Tibial artery (tissue), 4 donors: ENCODE results near the gene ATP6V1C2.

Experiments
- DNase-seq, 2 donors: peaks; one replicate each; pipeline ENCODE4 v3.0.0-alpha.2; 2019
- H3K27ac ChIP-seq, 2 donors: fragments of 200-600 bp; sonication (generic) in 1 of 2; 1 replicate in 1 of 2; 2 replicates in 1 of 2; pipeline ENCODE4 v1.5.1; 2018 to 2019; ENCODE audit warnings: mild to moderate bottlenecking in 1 of 2
- H3K27me3 ChIP-seq, 2 donors: fragments of 200-600 bp; sonication (generic) in 1 of 2; one replicate each; pipeline versions ENCODE4 v1.5.1 to v1.6.0; 2016 to 2019
- H3K36me3 ChIP-seq, 3 donors: fragments of 200-600 bp; sonication (generic) in 2 of 3; one replicate each; pipeline ENCODE4 v1.5.1; 2016 to 2019; ENCODE audit warnings: mild to moderate bottlenecking in 2 of 3
- H3K4me1 ChIP-seq, 4 donors: fragments of 200-600 bp; sonication (generic) in 2 of 4; 1 replicate in 3 of 4; 2 replicates in 1 of 4; pipeline ENCODE4 v1.5.1; 2016 to 2019
- H3K4me3 ChIP-seq, 2 donors: fragments of 200-600 bp; sonication (generic) in 1 of 2; 1 replicate in 1 of 2; 2 replicates in 1 of 2; pipeline ENCODE4 v1.5.1; 2018 to 2019; ENCODE audit warnings: mild to moderate bottlenecking in 2 of 2
- H3K9me3 ChIP-seq, 3 donors: fragments of 200-600 bp; sonication (generic) in 1 of 3; one replicate each; pipeline ENCODE4 v1.5.1; 2016 to 2019
- CTCF ChIP-seq, 2 experiments: fragments of 200-600 bp in 1 of 2; fragments of 450-650 bp in 1 of 2; IDR thresholded peaks; one replicate each; pipeline ENCODE4 v1.5.1; 2017 to 2019; ENCODE audit warnings: antibody characterized with exemption in 2 of 2, mild to moderate bottlenecking in 1 of 2, moderate library complexity in 1 of 2
- intact Hi-C: fragments of 100-400 bp; cut with DNase I; formaldehyde crosslinking; loops from one replicate; pipeline ENCODE4 v1.15.0; 2023; ENCODE audit warnings: low total_unique reads

ATP6V1C2 gene

GRCh38 chr2:10770956-10771750, 49.7 kb downstream of the ATP6V1C2 start:
- H3K36me3 ChIP-seq: no peaks in the 10 kb centered on the region
- intact Hi-C loops: no loop called here
- DNase-seq: peak in 1 of 2 donors; percentile 48
- no peak overlapping the region for H3K27ac ChIP-seq
- H3K4me1 ChIP-seq: peaks cover 0 to 5% (median 0%) of the 10 kb centered on the region in 4 donors
- TF ChIP-seq CTCF (IDR thresholded peaks at IDR 0.05): no peak
- H3K4me3 ChIP-seq: no peak overlapping the region
- no peaks in the 10 kb centered on the region for H3K27me3 ChIP-seq
- H3K9me3 ChIP-seq: no peaks in the 10 kb centered on the region

DNA sequence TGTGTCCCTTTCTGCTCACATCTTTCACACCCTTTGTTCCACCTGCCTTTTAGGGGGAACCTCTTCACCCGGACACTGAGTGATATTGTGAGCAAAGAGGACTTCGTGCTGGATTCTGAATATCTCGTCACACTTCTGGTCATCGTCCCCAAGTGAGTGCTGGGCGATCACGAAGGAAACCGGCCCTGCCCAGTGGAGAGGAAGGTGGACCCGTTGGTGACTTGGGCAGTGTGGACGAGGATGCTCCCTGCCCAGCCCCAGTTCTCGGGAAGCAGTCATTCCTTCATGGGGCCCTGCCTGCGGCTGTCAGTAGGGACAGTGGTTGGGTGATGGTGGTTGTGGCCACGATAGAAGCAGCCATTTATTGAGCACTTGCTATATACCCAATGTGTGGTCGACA, 50.4 kb downstream of the ATP6V1C2 start:
- peaks cover 0 to 5% (median 0%) of the 10 kb centered on the region in 4 donors for H3K4me1 ChIP-seq

GRCh38 chr2:10772201-10772867, 50.9 kb downstream of the ATP6V1C2 start:
- TF ChIP-seq CTCF (IDR thresholded peaks at IDR 0.05): no peak
- peaks cover 0 to 5% (median 0%) of the 10 kb centered on the region in 4 donors for H3K4me1 ChIP-seq
- H3K9me3 ChIP-seq: no peaks in the 10 kb centered on the region
- peaks cover 0 to under 1% (median 0%) of the 10 kb centered on the region in 3 donors for H3K36me3 ChIP-seq
- peak in 1 of 2 donors; percentile 46 for DNase-seq
- H3K4me3 ChIP-seq: no peak overlapping the region
- no peak overlapping the region for H3K27ac ChIP-seq
- intact Hi-C loops: no loop called here
- no peaks in the 10 kb centered on the region for H3K27me3 ChIP-seq

More for the DNA sequence above, 50.4 kb downstream of the ATP6V1C2 start:
- Histone ChIP-seq H3K27me3 (no peaks in the 10 kb centered on the region), H3K36me3 (no peaks in the 10 kb centered on the region), H3K9me3 (no peaks in the 10 kb centered on the region), H3K4me3 (no peak overlapping the region), H3K27ac (no peak overlapping the region)
- TF ChIP-seq CTCF (IDR thresholded peaks at IDR 0.05): no peak
- intact Hi-C loops: no loop called here
- DNase-seq: peak in 1 of 2 donors; percentile 29

DNA sequence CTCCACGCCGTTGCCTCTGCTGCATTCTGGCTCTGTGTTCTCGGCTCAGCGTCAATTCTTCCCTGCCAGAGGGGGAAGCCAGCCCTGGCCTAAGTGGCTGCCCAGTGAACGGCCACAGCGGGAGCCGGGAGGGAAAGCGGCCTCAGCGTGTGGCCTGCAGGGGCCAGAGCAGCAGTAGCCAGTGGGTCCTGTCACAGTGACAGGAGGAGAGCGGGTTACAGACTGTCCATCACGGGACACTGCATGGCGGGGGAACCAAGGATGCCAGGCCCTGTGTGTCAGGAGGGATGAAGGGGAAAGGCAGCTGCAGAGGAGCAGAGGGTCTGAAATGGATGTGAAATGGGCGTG, 51.4 kb downstream of the ATP6V1C2 start:
- no peaks in the 10 kb centered on the region for H3K9me3 ChIP-seq
- intact Hi-C loops: no loop called here
- H3K27me3 ChIP-seq: no peaks in the 10 kb centered on the region
- peaks cover 0 to 5% (median 0%) of the 10 kb centered on the region in 3 donors for H3K36me3 ChIP-seq
- no peak overlapping the region for H3K27ac ChIP-seq
- peaks cover 0 to 5% (median 0%) of the 10 kb centered on the region in 4 donors for H3K4me1 ChIP-seq
- no peak overlapping the region for H3K4me3 ChIP-seq
- no peak for TF ChIP-seq CTCF (IDR thresholded peaks at IDR 0.05)
- peak in 1 of 2 donors; percentile 63 for DNase-seq

GRCh38 chr2:10773821-10774341, 52.5 kb downstream of the ATP6V1C2 start:
- no peak for TF ChIP-seq CTCF (IDR thresholded peaks at IDR 0.05)
- H3K4me3 ChIP-seq: no peak overlapping the region
- H3K4me1 ChIP-seq: peaks cover 0 to 5% (median 0%) of the 10 kb centered on the region in 4 donors
- no peak overlapping the region for H3K27ac ChIP-seq
- no peaks in the 10 kb centered on the region for H3K9me3 ChIP-seq
- no peaks in the 10 kb centered on the region for H3K27me3 ChIP-seq
- DNase-seq: no peak
- H3K36me3 ChIP-seq: peaks cover 3 to 16% (median 9%) of the 10 kb centered on the region in 3 donors
- intact Hi-C loops: no loop called here
